WTC11 (cell line): ENCODE results near the gene CAPRIN1.

ENCODE experiments used
- CREB1 ChIP-seq: sonication (generic); formaldehyde crosslinking; IDR thresholded peaks from 2 replicates; pipeline ENCODE4 v1.8.0; 2023; ENCODE audit warnings: mild to moderate bottlenecking, missing genetic modification reagents
- IRF1 ChIP-seq: sonication (generic); formaldehyde crosslinking; IDR thresholded peaks from 2 replicates; pipeline ENCODE4 v1.8.0; 2023; ENCODE audit warnings: missing genetic modification reagents
- JUN ChIP-seq: sonication (generic); formaldehyde crosslinking; IDR thresholded peaks from 2 replicates; pipeline ENCODE4 v1.8.0; 2023; ENCODE audit warnings: mild to moderate bottlenecking, missing genetic modification reagents
- TF ChIP-seq, protein P1 (sequence below): sonication (generic); formaldehyde crosslinking; IDR thresholded peaks from 2 replicates; pipeline ENCODE4 v1.8.1; 2022; ENCODE audit warnings: low read depth, missing genetic modification reagents, borderline replicate concordance
- TF ChIP-seq, protein P2 (sequence below): fragments of 200-600 bp; IDR thresholded peaks from 2 replicates; pipeline ENCODE4 v1.8.0; 2022; ENCODE audit warnings: antibody characterized with exemption
- TF ChIP-seq, protein P3 (sequence below): sonication (generic); formaldehyde crosslinking; IDR thresholded peaks from 2 replicates; pipeline ENCODE4 v1.8.1; 2023; ENCODE audit warnings: mild to moderate bottlenecking, missing genetic modification reagents, moderate library complexity

DNA sequence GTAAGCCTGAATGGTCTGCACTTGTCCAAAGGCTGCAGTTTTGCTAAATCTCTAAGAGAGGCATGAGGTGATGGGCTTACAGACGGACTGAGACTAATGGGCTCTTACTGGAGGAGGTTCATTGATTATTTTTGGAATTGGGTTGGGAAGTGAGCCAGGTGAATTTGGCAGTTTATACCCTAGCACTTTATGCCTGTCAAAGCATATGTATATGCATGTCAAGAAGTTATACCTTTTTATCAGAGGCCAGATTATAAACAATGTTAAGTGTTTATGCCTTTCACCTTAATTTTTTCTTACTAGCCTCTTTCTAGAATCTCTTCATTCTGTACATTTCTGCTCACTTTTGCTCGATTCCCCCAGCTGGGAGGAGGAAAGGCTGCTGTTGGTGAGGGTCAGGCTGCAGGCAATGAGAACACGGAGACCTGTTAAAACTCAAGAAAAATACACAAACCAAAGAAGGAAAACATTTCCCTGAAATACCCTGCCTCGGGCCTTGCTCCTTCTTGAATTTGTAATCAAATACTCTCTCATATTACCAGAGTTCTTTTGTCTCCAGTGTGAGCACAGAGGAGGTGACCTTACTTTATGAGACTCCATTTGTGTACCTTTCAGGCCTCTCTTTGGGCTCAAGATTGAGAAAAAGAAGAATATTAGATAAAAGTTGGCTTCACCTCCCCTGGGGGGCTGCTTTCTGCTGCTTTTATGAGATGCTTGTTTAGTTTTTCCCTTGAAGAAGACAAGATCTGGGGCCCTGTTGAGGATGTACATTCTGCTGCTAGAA is 73.5 kb downstream of the CAPRIN1 start:
- TF ChIP-seq, protein P1, sequence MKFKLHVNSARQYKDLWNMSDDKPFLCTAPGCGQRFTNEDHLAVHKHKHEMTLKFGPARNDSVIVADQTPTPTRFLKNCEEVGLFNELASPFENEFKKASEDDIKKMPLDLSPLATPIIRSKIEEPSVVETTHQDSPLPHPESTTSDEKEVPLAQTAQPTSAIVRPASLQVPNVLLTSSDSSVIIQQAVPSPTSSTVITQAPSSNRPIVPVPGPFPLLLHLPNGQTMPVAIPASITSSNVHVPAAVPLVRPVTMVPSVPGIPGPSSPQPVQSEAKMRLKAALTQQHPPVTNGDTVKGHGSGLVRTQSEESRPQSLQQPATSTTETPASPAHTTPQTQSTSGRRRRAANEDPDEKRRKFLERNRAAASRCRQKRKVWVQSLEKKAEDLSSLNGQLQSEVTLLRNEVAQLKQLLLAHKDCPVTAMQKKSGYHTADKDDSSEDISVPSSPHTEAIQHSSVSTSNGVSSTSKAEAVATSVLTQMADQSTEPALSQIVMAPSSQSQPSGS (CRISPR knock-in tag), result no peak
- TF ChIP-seq, protein P2, sequence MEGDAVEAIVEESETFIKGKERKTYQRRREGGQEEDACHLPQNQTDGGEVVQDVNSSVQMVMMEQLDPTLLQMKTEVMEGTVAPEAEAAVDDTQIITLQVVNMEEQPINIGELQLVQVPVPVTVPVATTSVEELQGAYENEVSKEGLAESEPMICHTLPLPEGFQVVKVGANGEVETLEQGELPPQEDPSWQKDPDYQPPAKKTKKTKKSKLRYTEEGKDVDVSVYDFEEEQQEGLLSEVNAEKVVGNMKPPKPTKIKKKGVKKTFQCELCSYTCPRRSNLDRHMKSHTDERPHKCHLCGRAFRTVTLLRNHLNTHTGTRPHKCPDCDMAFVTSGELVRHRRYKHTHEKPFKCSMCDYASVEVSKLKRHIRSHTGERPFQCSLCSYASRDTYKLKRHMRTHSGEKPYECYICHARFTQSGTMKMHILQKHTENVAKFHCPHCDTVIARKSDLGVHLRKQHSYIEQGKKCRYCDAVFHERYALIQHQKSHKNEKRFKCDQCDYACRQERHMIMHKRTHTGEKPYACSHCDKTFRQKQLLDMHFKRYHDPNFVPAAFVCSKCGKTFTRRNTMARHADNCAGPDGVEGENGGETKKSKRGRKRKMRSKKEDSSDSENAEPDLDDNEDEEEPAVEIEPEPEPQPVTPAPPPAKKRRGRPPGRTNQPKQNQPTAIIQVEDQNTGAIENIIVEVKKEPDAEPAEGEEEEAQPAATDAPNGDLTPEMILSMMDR, result no peak
- TF ChIP-seq JUN (no peak), CREB1 (CRISPR knock-in tag) (no peak), IRF1 (CRISPR knock-in tag) (no peak)
- TF ChIP-seq, protein P3, sequence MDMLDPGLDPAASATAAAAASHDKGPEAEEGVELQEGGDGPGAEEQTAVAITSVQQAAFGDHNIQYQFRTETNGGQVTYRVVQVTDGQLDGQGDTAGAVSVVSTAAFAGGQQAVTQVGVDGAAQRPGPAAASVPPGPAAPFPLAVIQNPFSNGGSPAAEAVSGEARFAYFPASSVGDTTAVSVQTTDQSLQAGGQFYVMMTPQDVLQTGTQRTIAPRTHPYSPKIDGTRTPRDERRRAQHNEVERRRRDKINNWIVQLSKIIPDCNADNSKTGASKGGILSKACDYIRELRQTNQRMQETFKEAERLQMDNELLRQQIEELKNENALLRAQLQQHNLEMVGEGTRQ (CRISPR knock-in tag), result no peak
